Fibroblast of peridontal ligament (primary cell): ENCODE results near the gene CALML6.

Experiments used
- DNase-seq: peaks from one replicate; pipeline ENCODE4 v3.0.0-alpha.2; 2010; ENCODE audit errors: extremely low read depth

The CALML6 gene

DNA sequence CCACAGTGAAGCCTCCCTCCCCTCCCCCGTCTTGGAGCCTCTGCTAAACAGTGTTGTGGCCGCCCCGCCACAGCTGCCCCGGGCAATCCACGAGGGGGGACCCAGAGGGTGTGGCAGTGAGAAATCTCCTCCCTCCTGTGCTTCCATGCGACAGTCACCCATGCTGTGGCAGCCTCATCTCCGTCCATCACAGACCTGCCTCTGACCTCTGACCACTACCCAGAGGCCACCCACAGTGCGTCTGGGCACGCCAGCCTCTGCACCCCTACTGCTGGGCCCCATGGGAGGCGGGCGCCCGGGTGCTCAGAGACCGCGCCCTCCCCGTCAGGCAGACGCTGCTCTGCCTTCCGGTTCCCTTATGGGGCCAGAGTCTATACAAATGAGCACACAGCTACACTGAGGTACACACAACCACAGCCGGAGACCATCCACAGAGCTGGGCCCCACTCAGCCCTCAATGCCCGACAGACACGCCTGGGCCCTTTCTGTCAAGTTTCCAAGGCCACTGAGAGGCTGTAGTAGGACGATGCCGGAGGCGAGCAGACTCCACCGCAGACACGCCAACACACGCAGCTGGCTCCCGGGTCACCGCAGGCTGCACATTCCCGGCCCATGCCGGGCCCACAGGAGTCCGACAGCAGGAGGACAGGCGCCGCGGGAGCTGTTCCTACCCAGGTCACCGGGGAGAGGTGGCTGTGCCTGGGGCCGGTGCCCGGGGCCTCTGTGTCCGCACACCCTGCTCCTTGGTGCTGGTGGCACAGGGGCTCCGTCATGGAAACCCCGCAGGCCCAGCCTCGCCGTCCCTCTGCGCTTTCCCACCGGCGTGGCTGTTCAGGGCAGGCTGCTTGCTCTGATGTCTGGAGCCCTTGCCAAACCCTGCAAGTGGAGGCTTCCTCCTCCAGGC is 27.9 kb downstream of the CALML6 start:
- DNase-seq = no peak

DNA sequence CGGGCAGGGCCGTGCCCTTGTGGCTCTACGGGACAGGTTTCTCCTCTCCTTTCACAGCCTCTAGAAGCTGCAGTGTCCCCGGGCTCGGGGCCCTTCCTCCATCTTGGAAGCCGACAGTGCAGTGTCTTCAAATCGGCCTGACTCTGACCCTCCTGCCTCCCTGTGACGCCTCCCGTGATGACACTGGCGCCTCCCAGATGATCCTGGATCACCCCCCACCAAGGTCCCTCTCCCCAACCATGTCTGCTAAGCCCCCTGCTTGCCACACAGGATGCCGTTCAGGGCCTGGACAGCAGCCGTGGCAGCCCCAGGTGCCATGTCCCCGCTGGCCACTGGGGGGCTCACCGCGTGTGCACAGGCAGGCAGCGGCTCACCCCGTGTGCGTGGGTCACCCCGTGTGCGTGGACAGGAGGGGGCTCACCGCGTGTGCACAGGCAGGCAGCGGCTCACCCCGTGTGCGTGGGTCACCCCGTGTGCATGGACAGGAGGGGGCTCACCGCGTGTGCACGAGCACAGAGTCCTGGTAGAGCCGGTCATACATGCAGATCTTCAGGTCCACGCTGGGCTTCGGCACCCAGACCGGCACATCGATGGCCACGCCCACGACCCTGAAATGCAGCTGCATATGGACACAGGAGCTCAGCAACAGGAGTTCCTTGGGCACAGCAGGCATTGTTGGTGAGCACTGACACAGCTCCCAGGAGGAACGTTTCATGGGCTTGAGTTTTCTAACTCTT is 28.9 kb downstream of the CALML6 start:
- DNase-seq = no peak

- no peak for DNase-seq
These were observed 30.8 kb downstream of the CALML6 start for GRCh38 chr1:1945782-1946393.

- DNase-seq = no peak
These were observed 31.5 kb downstream of the CALML6 start for GRCh38 chr1:1946540-1946939.

DNA sequence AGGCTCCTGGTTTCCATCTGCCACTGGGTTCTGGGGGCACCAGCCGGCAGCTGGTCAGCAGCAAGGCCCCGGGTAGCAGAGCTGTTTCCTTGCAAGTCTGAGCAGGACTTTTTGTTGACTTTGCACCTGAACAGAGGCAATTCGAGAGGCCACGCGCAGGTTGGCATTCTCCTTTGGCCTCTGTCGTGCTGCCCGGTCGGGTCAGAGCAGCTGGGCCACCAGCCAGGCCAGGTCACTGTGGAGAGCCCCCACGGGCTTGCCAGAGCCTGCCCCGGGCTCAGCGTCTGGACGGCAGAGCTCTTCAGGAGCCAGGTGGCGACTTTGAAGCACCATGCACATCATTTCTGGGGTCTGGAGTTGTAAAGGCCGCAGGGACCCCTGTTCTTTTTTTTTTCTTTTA is 32.4 kb downstream of the CALML6 start:
- DNase-seq = no peak

DNA sequence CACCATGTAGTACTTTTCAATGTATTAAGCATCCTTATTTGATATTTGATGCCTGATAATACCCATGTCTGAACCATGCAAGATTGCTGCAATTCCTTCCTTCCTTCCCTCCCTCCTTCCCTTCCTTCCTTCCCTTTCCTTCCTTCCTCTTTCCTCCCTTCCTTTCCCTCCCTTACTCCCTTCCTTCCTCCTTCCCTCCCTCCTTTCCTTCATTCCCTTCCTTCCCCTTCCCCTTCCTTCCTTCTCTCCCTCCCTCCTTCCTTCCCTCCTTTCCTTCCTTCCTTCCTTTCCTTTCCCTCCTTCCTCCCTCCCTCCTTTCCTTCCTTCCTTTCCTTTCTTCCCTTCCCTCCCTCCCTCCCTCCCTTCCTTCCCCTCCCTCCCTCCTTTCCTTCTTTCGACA is 33.7 kb downstream of the CALML6 start:
- DNase-seq = no peak

GRCh38 chr1:1950940-1951339 is 35.9 kb downstream of the CALML6 start:
- no peak for DNase-seq

GRCh38 chr1:1954015-1954414 is 39.0 kb downstream of the CALML6 start:
- no peak for DNase-seq

GRCh38 chr1:1954831-1955441 is 39.9 kb downstream of the CALML6 start:
- DNase-seq = no peak

DNA sequence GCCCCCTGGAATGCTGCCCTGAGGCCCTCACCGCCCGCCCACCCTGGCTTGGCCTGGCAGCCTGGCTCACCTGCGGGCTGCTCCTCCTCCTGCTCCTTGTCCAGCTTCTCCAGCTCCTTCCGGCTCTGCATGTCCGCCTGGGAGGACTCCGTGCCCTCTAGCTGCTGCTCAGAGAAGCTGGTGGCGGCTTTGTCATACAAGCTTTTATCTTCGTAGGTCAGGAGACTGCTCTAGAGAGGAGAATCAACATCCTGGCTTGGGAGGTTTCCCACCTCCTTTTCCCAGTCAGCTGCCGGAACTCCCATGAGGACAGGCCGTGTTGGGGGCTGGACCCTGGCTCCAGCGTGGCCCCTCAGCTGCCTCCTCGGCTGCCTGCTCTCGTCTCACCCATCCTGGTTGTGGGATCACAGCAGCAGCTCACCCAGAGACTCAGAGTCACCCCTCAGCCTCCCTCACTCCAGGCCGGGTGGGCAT is 40.6 kb downstream of the CALML6 start:
- no peak for DNase-seq

- no peak for DNase-seq
These were observed 41.0 kb downstream of the CALML6 start for GRCh38 chr1:1956101-1956500.

DNA sequence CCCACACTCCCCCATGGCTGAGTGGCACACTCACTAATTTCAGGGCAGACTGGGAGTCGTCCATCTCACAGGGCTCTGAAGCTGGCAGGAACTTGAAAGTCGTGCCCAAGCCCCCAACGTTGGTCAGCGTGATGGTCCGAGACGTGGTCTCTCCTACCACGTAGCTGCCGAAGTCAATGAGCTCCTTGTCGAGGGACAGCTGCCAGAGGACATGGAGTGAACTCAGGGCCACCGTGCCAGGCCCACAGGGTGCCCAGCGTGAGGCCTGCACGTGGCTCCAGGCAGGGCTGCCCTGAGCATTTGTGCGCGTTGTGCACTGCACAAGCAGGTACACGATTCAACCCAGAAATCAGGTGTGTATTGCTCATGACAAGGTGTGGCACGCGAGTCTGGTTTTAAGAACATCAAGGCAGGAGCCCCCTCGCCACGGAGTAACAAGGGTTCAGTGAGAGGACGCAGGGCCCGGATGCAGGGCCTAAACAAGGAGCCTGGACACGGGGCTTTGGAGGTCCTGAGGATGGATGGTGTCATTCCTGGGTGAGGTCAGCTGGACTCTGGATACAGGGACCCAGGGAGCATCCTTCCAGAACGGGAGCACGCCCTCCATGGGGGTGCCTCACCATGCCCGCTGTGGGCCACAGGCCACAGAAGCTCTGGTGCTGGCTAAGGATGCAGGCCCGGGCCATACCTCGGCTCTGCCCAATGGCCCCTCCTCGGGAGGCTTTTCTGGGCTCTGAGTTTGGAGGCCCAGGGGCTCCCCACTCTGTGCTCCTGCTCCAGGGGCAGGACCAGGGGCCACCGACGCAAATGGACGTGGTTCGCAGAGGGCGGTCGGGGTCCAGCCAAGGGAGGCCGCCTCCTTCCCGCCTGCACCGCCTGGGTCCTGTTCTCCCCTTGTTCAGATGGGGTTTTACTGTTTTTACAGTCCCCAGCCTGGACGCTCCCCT is 41.8 kb downstream of the CALML6 start:
- DNase-seq = no peak

DNA sequence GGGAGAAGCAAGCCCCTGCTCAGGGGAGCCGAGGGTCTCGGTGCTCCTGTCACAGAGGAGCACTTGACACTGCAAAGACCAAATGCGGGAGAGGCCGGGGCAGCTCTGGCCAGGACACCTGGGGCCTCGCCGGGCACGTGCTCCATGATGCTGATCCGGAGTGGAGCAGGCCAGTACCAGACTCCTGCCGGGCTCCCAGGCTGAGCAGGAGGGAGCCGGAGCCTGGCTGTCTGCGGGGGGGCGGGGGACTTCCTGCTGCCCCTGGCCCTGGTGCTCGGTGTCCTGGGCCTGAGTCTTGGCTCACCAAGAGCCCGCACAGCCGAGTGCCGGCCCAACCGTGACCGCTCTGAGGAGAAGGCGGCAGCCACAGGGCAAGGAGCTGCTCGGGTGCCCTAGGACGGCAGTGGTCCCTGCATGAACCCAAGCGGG is 42.5 kb downstream of the CALML6 start:
- no peak for DNase-seq

GRCh38 chr1:1958071-1958541 is 43.0 kb downstream of the CALML6 start:
- no peak for DNase-seq

GRCh38 chr1:1959459-1959839 is 44.4 kb downstream of the CALML6 start:
- DNase-seq = no peak

- peak; percentile 28 for DNase-seq
These were observed 44.9 kb downstream of the CALML6 start for GRCh38 chr1:1959840-1960479.

GRCh38 chr1:1960480-1961196 is 45.6 kb downstream of the CALML6 start:
- peak; percentile 18 for DNase-seq

DNA sequence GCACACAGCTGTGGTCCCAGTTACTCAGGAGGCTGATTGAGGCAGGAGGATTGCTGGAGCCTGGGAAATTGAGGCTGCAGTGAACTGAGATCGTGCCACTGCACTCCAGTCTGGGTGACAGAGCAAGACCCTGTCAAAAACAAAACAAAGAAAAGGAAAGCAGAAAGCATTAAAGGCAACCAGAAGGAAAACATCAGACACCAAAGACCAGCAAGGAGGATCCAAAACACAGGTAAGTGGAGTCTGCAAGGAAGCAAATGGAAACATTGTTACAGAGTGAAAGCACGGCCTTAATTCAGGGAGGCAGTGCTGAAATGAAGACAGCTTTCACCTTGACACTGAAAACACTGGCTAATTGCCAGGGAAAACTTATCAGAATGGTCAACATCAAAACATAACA is 47.7 kb downstream of the CALML6 start:
- no peak for DNase-seq

- DNase-seq = no peak
These were observed 48.5 kb downstream of the CALML6 start for GRCh38 chr1:1963570-1963969.

DNA sequence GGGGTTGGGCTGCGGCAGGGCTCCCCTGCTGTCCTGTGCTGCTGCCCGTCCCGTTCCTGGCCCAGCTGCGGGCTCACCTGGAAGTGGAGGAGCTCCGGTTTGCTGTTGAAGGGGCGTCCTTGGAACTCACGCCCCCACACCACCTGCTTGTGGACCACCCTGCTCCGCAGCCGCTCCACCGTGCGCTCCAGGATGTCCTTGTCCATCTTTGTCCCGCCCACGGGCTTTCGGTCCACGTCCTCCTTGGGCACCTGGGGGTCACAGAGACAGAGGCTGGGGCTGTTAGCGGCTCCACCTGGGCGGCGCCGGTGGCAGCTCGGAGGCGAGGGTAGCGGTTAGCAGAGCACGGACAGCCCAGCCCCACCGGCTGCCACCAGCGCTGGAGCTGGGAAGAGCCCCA is 49.8 kb downstream of the CALML6 start:
- no peak for DNase-seq
